Vagina (tissue), 2 donors: ENCODE measurements around the gene USH2A.

Experiments
- CTCF ChIP-seq, 3 experiments: fragments of 450-650 bp in 2 of 3; fragments of 200-600 bp in 1 of 3; sonication (generic) in 1 of 3; IDR thresholded peaks; one replicate each; pipeline ENCODE4 v1.5.1; 2017 to 2019; ENCODE audit warnings: antibody characterized with exemption in 3 of 3, mild to moderate bottlenecking in 2 of 3, moderate library complexity in 2 of 3
- POLR2AphosphoS5 ChIP-seq, 2 donors: sonication (generic); formaldehyde crosslinking; IDR thresholded peaks; one replicate each; pipeline ENCODE4 v1.9.0; 2017; ENCODE audit warnings: antibody characterized with exemption in 2 of 2, mild to moderate bottlenecking in 2 of 2, low read depth in 1 of 2; ENCODE audit not compliant: insufficient read depth in 1 of 2

GRCh38 chr1:216186141-216186540 lies 237.1 kb downstream of the USH2A start:
- TF ChIP-seq CTCF (IDR thresholded peaks at IDR 0.05) (no peak), POLR2AphosphoS5 (IDR thresholded peaks at IDR 0.05; ENCODE audit: insufficient read depth in 1 of 2, low read depth in 1 of 2) (no peak)
